WTC11 (cell line): ENCODE measurements around the gene MYRF. TPM values are rescaled to one million over a fixed set of nuclear protein-coding genes. Genes with fewer than 3 reads are reported as not detected.

ENCODE experiments used
- ATAC-seq: fragments of 200-7000 bp; cut with Tn5 transposase; 2 replicates; pipeline ENCODE4 v1.10.0; 2021; ENCODE audit warnings: mild to moderate bottlenecking, moderate library complexity
- CTCF ChIA-PET: fragments of 300-600 bp; sonication (Branson Sonifier 250); formaldehyde crosslinking; loops from one replicate; lab custom pipeline; 2021; ENCODE audit warnings: antibody characterized with exemption; lab: Charles Lee
- POLR2A ChIA-PET: fragments of 350-600 bp; sonication (Branson Sonifier 250); formaldehyde crosslinking; loops from one replicate; lab custom pipeline; 2021; ENCODE audit warnings: antibody characterized with exemption; lab: Charles Lee
- DNase-seq: peaks from one replicate; pipeline ENCODE4 v3.0.0; 2021; ENCODE audit warnings: low spot score
- H3K27ac Mint-ChIP-seq: 2 replicates; pipeline ENCODE4 v1.8.0; 2021; ENCODE audit warnings: mixed read lengths
- H3K27me3 Mint-ChIP-seq: 2 replicates; pipeline ENCODE4 v1.8.0; 2021; ENCODE audit warnings: low read depth, mild to moderate bottlenecking, moderate library complexity, mixed read lengths
- H3K36me3 Mint-ChIP-seq: 2 replicates; pipeline ENCODE4 v1.8.0; 2021; ENCODE audit warnings: mixed read lengths
- H3K4me1 Mint-ChIP-seq: 2 replicates; pipeline ENCODE4 v1.8.0; 2022; ENCODE audit warnings: mixed read lengths
- H3K4me3 Mint-ChIP-seq: 2 replicates; pipeline ENCODE4 v1.8.0; 2021; ENCODE audit warnings: mild to moderate bottlenecking, moderate library complexity, mixed read lengths
- H3K9me3 Mint-ChIP-seq: 2 replicates; pipeline ENCODE4 v1.8.0; 2021; ENCODE audit warnings: mixed read lengths
- CREM ChIP-seq: sonication (generic); formaldehyde crosslinking; IDR thresholded peaks from 2 replicates; pipeline ENCODE4 v1.8.1; 2022; ENCODE audit warnings: mild to moderate bottlenecking, missing genetic modification reagents, moderate library complexity
- ERG ChIP-seq: fragments of 250-450 bp; sonication (Bioruptor Pico); IDR thresholded peaks from 2 replicates; pipeline ENCODE4 v1.8.0; 2021; ENCODE audit warnings: mild to moderate bottlenecking
- ETV6 ChIP-seq: sonication (generic); formaldehyde crosslinking; IDR thresholded peaks from 2 replicates; pipeline ENCODE4 v1.8.1; 2022; ENCODE audit warnings: mild to moderate bottlenecking, missing genetic modification reagents
- JAZF1 ChIP-seq: fragments of 250-450 bp; sonication (Bioruptor Pico); IDR thresholded peaks from 2 replicates; pipeline ENCODE4 v1.9.0; 2021; ENCODE audit warnings: moderate library complexity, mild to moderate bottlenecking, inconsistent platforms
- KAT7 ChIP-seq: sonication (generic); formaldehyde crosslinking; IDR thresholded peaks from 2 replicates; pipeline ENCODE4 v1.8.1; 2023; ENCODE audit warnings: missing genetic modification reagents, mild to moderate bottlenecking, borderline replicate concordance
- NR3C1 ChIP-seq: sonication (generic); formaldehyde crosslinking; conservative IDR thresholded peaks from 2 replicates; pipeline ENCODE4 v1.8.1; 2023; ENCODE audit warnings: low read depth, mild to moderate bottlenecking, missing genetic modification reagents
- OVOL2 ChIP-seq: fragments of 250-450 bp; sonication (Bioruptor Pico); IDR thresholded peaks from 2 replicates; pipeline ENCODE4 v1.9.0; 2021; ENCODE audit warnings: mild to moderate bottlenecking, borderline replicate concordance
- PRRX2 ChIP-seq: fragments of 250-450 bp; sonication (Bioruptor Pico); IDR thresholded peaks from 2 replicates; pipeline ENCODE4 v1.8.0; 2021; ENCODE audit warnings: mild to moderate bottlenecking
- ZNF121 ChIP-seq: sonication (generic); formaldehyde crosslinking; IDR thresholded peaks from 2 replicates; pipeline ENCODE4 v1.8.0; 2023; ENCODE audit warnings: missing genetic modification reagents
- ZNF138 ChIP-seq: sonication (generic); formaldehyde crosslinking; conservative IDR thresholded peaks from 2 replicates; pipeline ENCODE4 v1.8.1; 2022; ENCODE audit warnings: mild to moderate bottlenecking, moderate library complexity, missing genetic modification reagents
- ZNF263 ChIP-seq: sonication (generic); formaldehyde crosslinking; IDR thresholded peaks from 2 replicates; pipeline ENCODE4 v1.8.1; 2022; ENCODE audit warnings: low read depth, mild to moderate bottlenecking, moderate library complexity, missing genetic modification reagents
- ZNF317 ChIP-seq: sonication (generic); formaldehyde crosslinking; IDR thresholded peaks from 2 replicates; pipeline ENCODE4 v1.8.1; 2023; ENCODE audit warnings: low read depth, mild to moderate bottlenecking, moderate library complexity, missing genetic modification reagents, borderline replicate concordance
- ZNF416 ChIP-seq: fragments of 250-450 bp; sonication (Bioruptor Pico); IDR thresholded peaks from 2 replicates; pipeline ENCODE4 v1.9.0; 2021; ENCODE audit warnings: mild to moderate bottlenecking, inconsistent platforms
- ZNF423 ChIP-seq: fragments of 250-450 bp; sonication (Bioruptor Pico); IDR thresholded peaks from 2 replicates; pipeline ENCODE4 v2.1.2; 2022; ENCODE audit warnings: mild to moderate bottlenecking, moderate library complexity
- ZNF671 ChIP-seq: fragments of 250-450 bp; sonication (Bioruptor Pico); IDR thresholded peaks from 2 replicates; pipeline ENCODE4 v1.8.0; 2021; ENCODE audit warnings: mild to moderate bottlenecking
- total RNA-seq: library from RNA; stranded (reverse); gene quantifications from 3 replicates; pipeline ENCODE4 v1.2.3, GENCODE V29; 2021
- TF ChIP-seq, protein P1 (sequence below): sonication (generic); formaldehyde crosslinking; IDR thresholded peaks from 2 replicates; pipeline ENCODE4 v1.8.1; 2023; ENCODE audit warnings: mild to moderate bottlenecking, moderate library complexity, missing genetic modification reagents
- TF ChIP-seq, protein P2 (sequence below): sonication (generic); formaldehyde crosslinking; IDR thresholded peaks from 2 replicates; pipeline ENCODE4 v1.8.0; 2022; ENCODE audit warnings: mild to moderate bottlenecking, missing genetic modification reagents
- TF ChIP-seq, protein P3 (sequence below): sonication (generic); formaldehyde crosslinking; IDR thresholded peaks from 2 replicates; pipeline ENCODE4 v1.8.0; 2023; ENCODE audit warnings: mild to moderate bottlenecking, missing genetic modification reagents
- TF ChIP-seq, protein P4 (sequence below): sonication (generic); formaldehyde crosslinking; IDR thresholded peaks from 2 replicates; pipeline ENCODE4 v1.8.1; 2022; ENCODE audit warnings: mild to moderate bottlenecking, moderate library complexity, missing genetic modification reagents
- TF ChIP-seq, protein P5 (sequence below): sonication (generic); formaldehyde crosslinking; IDR thresholded peaks from 2 replicates; pipeline ENCODE4 v1.8.1; 2023; ENCODE audit warnings: mild to moderate bottlenecking, missing genetic modification reagents
- TF ChIP-seq, protein P6 (sequence below): sonication (generic); formaldehyde crosslinking; conservative IDR thresholded peaks from 2 replicates; pipeline ENCODE4 v1.8.1; 2022; ENCODE audit warnings: mild to moderate bottlenecking, missing genetic modification reagents

MYRF gene
- total RNA-seq, 1 experiment from 2014 or later = 5.9 TPM

DNA sequence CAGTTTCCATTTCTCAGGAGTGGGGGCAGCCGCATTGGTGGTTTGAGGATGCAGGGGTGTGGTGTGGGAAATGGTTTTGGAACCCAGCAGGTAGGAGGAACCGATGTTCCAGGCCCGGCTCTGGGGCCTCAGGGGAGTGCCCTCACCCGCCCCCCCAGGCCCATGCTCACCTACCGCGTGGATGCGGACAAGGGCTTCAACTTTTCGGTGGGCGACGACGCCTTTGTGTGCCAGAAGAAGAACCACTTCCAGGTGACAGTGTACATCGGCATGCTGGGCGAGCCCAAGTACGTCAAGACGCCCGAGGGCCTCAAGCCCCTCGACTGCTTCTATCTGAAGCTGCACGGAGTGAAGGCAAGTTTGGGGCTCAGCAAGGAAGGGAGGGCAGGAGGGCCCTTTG lies 21.4 kb downstream of the MYRF start:
- TF ChIP-seq, protein P1, sequence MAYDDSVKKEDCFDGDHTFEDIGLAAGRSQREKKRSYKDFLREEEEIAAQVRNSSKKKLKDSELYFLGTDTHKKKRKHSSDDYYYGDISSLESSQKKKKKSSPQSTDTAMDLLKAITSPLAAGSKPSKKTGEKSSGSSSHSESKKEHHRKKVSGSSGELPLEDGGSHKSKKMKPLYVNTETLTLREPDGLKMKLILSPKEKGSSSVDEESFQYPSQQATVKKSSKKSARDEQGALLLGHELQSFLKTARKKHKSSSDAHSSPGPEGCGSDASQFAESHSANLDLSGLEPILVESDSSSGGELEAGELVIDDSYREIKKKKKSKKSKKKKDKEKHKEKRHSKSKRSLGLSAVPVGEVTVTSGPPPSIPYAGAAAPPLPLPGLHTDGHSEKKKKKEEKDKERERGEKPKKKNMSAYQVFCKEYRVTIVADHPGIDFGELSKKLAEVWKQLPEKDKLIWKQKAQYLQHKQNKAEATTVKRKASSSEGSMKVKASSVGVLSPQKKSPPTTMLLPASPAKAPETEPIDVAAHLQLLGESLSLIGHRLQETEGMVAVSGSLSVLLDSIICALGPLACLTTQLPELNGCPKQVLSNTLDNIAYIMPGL (CRISPR knock-in tag) = no peak
- TF ChIP-seq ZNF263 (CRISPR knock-in tag) (no peak), ZNF416 (CRISPR knock-in tag) (no peak), CREM (CRISPR knock-in tag) (no peak), KAT7 (CRISPR knock-in tag) (no peak)
- TF ChIP-seq, all 79 proteins: peak for 0
- POLR2A ChIA-PET = no interaction called here
- DNase-seq = no peak
- peaks cover 7% of the 10 kb centered on the region; the same call in 1 of the 2 replicates for H3K27me3 Mint-ChIP-seq
- no peak overlapping the region for H3K27ac Mint-ChIP-seq
- H3K4me3 Mint-ChIP-seq = no peak overlapping the region
- no peaks in the 10 kb centered on the region for H3K9me3 Mint-ChIP-seq
- H3K4me1 Mint-ChIP-seq = peaks cover 18% of the 10 kb centered on the region
- CTCF ChIA-PET = interaction anchor here (2.5 to 10.0 kb wide), 3 partner anchors 8 to 25 kb away, joined by 11 to 106 read pairs (median 46); no protein-coding TSS in a partner anchor
- ATAC-seq = no peak
- H3K36me3 Mint-ChIP-seq = no peaks in the 10 kb centered on the region

DNA sequence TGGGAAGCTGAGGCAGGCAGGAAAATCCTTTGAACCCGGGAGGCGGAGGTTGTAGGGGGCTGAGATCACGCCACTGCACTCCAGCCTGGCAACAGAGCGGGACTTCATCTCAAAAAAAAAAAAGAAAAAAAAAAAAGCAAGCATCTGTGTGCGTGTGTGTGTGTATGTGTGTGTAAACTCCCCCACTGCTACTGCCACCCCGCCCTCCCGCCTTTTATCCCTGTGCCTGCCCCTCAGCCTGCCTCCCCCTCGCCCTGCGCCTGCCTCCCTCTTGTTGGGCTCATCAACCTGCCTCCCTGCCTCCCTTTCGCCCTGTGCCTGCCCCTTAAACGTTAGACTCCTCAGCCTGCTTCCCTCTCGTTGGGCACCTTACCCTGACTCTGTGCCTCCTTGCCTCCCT lies 22.0 kb downstream of the MYRF start:
- H3K27ac Mint-ChIP-seq = no peak overlapping the region
- H3K36me3 Mint-ChIP-seq = no peaks in the 10 kb centered on the region
- H3K9me3 Mint-ChIP-seq = no peaks in the 10 kb centered on the region
- peaks cover 7% of the 10 kb centered on the region; the same call in 1 of the 2 replicates for H3K27me3 Mint-ChIP-seq
- H3K4me1 Mint-ChIP-seq = peaks cover 18% of the 10 kb centered on the region
- ChIA-PET POLR2A (no interaction called here), CTCF (interaction anchor here (1.6 to 10.0 kb wide), 5 partner anchors 9 to 41 kb away, joined by 4 to 106 read pairs (median 11); no protein-coding TSS in a partner anchor)
- ATAC-seq (no peak), DNase-seq (no peak)
- TF ChIP-seq JAZF1 (CRISPR knock-in tag) (no peak), ZNF671 (CRISPR knock-in tag) (no peak), ZNF121 (no peak), ZNF423 (CRISPR knock-in tag) (no peak), PRRX2 (CRISPR knock-in tag) (no peak), CREM (CRISPR knock-in tag) (no peak), ERG (CRISPR knock-in tag) (no peak), ETV6 (CRISPR knock-in tag) (no peak), NR3C1 (CRISPR knock-in tag) (no peak), ZNF138 (no peak), OVOL2 (CRISPR knock-in tag) (no peak), ZNF317 (CRISPR knock-in tag) (no peak)
- TF ChIP-seq, protein P2, sequence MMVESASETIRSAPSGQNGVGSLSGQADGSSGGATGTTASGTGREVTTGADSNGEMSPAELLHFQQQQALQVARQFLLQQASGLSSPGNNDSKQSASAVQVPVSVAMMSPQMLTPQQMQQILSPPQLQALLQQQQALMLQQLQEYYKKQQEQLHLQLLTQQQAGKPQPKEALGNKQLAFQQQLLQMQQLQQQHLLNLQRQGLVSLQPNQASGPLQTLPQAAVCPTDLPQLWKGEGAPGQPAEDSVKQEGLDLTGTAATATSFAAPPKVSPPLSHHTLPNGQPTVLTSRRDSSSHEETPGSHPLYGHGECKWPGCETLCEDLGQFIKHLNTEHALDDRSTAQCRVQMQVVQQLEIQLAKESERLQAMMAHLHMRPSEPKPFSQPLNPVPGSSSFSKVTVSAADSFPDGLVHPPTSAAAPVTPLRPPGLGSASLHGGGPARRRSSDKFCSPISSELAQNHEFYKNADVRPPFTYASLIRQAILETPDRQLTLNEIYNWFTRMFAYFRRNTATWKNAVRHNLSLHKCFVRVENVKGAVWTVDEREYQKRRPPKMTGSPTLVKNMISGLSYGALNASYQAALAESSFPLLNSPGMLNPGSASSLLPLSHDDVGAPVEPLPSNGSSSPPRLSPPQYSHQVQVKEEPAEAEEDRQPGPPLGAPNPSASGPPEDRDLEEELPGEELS = no peak
- TF ChIP-seq, protein P1 (CRISPR knock-in tag) = no peak
- TF ChIP-seq, protein P3, sequence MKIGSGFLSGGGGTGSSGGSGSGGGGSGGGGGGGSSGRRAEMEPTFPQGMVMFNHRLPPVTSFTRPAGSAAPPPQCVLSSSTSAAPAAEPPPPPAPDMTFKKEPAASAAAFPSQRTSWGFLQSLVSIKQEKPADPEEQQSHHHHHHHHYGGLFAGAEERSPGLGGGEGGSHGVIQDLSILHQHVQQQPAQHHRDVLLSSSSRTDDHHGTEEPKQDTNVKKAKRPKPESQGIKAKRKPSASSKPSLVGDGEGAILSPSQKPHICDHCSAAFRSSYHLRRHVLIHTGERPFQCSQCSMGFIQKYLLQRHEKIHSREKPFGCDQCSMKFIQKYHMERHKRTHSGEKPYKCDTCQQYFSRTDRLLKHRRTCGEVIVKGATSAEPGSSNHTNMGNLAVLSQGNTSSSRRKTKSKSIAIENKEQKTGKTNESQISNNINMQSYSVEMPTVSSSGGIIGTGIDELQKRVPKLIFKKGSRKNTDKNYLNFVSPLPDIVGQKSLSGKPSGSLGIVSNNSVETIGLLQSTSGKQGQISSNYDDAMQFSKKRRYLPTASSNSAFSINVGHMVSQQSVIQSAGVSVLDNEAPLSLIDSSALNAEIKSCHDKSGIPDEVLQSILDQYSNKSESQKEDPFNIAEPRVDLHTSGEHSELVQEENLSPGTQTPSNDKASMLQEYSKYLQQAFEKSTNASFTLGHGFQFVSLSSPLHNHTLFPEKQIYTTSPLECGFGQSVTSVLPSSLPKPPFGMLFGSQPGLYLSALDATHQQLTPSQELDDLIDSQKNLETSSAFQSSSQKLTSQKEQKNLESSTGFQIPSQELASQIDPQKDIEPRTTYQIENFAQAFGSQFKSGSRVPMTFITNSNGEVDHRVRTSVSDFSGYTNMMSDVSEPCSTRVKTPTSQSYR (CRISPR knock-in tag) = no peak
- TF ChIP-seq, protein P4, sequence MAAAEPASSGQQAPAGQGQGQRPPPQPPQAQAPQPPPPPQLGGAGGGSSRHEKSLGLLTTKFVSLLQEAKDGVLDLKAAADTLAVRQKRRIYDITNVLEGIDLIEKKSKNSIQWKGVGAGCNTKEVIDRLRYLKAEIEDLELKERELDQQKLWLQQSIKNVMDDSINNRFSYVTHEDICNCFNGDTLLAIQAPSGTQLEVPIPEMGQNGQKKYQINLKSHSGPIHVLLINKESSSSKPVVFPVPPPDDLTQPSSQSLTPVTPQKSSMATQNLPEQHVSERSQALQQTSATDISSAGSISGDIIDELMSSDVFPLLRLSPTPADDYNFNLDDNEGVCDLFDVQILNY (CRISPR knock-in tag) = no peak
- TF ChIP-seq, protein P5, sequence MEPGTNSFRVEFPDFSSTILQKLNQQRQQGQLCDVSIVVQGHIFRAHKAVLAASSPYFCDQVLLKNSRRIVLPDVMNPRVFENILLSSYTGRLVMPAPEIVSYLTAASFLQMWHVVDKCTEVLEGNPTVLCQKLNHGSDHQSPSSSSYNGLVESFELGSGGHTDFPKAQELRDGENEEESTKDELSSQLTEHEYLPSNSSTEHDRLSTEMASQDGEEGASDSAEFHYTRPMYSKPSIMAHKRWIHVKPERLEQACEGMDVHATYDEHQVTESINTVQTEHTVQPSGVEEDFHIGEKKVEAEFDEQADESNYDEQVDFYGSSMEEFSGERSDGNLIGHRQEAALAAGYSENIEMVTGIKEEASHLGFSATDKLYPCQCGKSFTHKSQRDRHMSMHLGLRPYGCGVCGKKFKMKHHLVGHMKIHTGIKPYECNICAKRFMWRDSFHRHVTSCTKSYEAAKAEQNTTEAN (CRISPR knock-in tag) = no peak
- TF ChIP-seq, protein P6, sequence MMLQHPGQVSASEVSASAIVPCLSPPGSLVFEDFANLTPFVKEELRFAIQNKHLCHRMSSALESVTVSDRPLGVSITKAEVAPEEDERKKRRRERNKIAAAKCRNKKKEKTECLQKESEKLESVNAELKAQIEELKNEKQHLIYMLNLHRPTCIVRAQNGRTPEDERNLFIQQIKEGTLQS (CRISPR knock-in tag) = no peak
- no peak overlapping the region for H3K4me3 Mint-ChIP-seq
